ENCODE measurements around the gene MTURN.
A peak's percentile ranks its signal among the peaks of the same experiment; 100 is the strongest.

The MTURN gene

DNA sequence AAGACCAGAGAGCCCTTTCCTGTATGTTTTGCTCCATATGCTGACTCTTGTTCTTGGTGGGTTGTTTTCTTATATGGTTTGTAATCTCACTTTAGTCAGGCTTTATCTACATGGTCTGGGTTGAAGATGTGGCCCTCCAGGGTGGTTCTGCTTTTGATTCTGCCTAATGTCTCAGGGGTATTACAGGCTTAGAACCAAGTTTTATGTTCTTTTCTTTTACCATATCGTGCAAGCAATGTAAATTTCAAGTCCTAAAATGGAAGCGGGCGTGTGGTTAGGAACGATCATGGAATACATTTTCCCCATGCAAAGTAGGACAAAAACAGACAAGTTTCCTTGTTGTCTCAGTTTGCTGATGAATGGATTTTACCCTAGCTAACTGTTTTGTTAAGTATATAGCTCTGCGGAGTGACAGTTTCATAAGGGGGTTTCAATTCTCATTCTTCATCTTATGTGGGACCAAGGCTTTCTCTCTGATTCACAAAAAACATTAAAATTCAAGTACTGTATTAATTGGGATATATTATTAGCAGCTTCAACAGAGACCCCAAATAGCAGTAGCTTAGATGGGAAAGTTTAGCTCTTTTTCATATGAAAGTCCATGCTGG is 58.7 kb downstream of the MTURN start:
- no peak for DNase-seq (ENCODE audit: extremely low read depth, insufficient read length)
- H3K4me3 ChIP-seq (replicated peaks; ENCODE audit: low read depth, low read length): no peak overlapping the region
- no peaks in the 10 kb centered on the region for H3K36me3 ChIP-seq (ENCODE audit: control insufficient read depth, insufficient read depth, low read length)
- H3K27me3 ChIP-seq (replicated peaks; ENCODE audit: control insufficient read depth, insufficient read depth, low read length): no peaks in the 10 kb centered on the region
- TF ChIP-seq, protein P1, sequence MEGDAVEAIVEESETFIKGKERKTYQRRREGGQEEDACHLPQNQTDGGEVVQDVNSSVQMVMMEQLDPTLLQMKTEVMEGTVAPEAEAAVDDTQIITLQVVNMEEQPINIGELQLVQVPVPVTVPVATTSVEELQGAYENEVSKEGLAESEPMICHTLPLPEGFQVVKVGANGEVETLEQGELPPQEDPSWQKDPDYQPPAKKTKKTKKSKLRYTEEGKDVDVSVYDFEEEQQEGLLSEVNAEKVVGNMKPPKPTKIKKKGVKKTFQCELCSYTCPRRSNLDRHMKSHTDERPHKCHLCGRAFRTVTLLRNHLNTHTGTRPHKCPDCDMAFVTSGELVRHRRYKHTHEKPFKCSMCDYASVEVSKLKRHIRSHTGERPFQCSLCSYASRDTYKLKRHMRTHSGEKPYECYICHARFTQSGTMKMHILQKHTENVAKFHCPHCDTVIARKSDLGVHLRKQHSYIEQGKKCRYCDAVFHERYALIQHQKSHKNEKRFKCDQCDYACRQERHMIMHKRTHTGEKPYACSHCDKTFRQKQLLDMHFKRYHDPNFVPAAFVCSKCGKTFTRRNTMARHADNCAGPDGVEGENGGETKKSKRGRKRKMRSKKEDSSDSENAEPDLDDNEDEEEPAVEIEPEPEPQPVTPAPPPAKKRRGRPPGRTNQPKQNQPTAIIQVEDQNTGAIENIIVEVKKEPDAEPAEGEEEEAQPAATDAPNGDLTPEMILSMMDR (IDR thresholded peaks at IDR 0.05; ENCODE audit: insufficient read depth, low read length, poor library complexity, severe bottlenecking): no peak

DNA sequence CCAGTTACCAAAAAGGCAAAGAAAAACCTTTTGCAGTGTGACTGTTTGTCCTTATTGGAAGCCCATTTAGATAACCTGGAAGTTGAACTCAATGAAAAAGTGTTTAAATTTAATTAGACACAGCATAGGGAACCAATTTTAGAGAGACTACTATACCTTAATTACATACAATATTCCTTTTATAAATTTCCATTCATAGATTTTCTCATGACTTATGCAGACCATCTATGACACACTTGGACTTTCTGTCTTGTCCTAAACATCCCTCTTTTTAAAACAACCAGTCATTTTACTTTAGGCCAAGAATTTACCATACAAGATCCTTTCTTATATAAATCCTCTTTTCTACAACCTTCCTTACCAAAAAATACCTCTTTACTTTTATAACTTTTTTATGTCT is 61.6 kb downstream of the MTURN start:
- no peak for DNase-seq (ENCODE audit: extremely low read depth, insufficient read length)
- H3K27me3 ChIP-seq (replicated peaks; ENCODE audit: control insufficient read depth, insufficient read depth, low read length): no peaks in the 10 kb centered on the region
- TF ChIP-seq, protein P1 (IDR thresholded peaks at IDR 0.05; ENCODE audit: insufficient read depth, low read length, poor library complexity, severe bottlenecking): no peak
- no peaks in the 10 kb centered on the region for H3K36me3 ChIP-seq (ENCODE audit: control insufficient read depth, insufficient read depth, low read length)
- H3K4me3 ChIP-seq (replicated peaks; ENCODE audit: low read depth, low read length): no peak overlapping the region

DNA sequence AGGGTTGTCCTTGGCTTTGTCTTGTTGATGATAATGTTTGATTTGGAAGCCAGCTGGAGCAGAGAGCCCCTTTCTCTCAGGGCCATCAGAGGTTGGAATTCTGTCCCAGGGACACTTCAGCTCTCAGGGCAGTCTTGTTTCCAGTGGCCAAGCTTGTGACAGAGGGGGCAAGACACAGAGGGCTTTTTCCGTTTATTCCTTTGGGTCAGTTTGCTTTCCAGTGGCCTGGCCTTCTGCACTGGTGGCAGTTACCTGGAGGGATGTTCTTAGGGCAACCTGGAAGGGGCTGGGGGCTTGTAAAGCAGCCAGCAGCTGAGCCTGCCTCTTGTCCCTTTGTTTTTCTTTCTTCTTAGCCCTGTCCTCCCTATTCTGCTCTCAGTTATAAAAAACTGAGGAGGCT is 62.7 kb downstream of the MTURN start:
- no peak overlapping the region for H3K4me3 ChIP-seq (replicated peaks; ENCODE audit: low read depth, low read length)
- TF ChIP-seq, protein P1 (IDR thresholded peaks at IDR 0.05; ENCODE audit: insufficient read depth, low read length, poor library complexity, severe bottlenecking): no peak
- no peaks in the 10 kb centered on the region for H3K36me3 ChIP-seq (ENCODE audit: control insufficient read depth, insufficient read depth, low read length)
- no peaks in the 10 kb centered on the region for H3K27me3 ChIP-seq (replicated peaks; ENCODE audit: control insufficient read depth, insufficient read depth, low read length)
- no peak for DNase-seq (ENCODE audit: extremely low read depth, insufficient read length)

DNA sequence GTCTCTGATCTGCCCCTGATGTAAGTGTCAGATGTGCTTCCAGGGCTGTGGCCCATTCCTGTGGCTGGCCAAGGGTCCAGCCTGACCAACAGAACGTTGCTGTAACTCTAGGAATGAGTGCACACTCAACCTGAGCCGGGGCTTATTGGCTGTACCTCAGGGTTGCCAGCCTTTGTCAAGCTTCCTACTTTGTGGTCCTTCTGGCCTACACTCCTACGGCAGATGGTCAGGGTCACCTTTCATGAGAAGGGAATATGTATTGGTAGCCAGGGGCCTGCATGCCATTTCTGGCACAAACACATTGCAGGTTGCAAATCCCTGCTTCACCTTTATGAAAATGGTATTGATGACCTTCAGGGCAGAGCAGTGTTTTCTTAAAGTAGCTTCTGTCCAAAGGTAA is 64.5 kb downstream of the MTURN start:
- no peaks in the 10 kb centered on the region for H3K27me3 ChIP-seq (replicated peaks; ENCODE audit: control insufficient read depth, insufficient read depth, low read length)
- no peak overlapping the region for H3K4me3 ChIP-seq (replicated peaks; ENCODE audit: low read depth, low read length)
- H3K36me3 ChIP-seq (ENCODE audit: control insufficient read depth, insufficient read depth, low read length): no peaks in the 10 kb centered on the region
- no peak for DNase-seq (ENCODE audit: extremely low read depth, insufficient read length)
- TF ChIP-seq, protein P1 (IDR thresholded peaks at IDR 0.05; ENCODE audit: insufficient read depth, low read length, poor library complexity, severe bottlenecking): no peak

DNA sequence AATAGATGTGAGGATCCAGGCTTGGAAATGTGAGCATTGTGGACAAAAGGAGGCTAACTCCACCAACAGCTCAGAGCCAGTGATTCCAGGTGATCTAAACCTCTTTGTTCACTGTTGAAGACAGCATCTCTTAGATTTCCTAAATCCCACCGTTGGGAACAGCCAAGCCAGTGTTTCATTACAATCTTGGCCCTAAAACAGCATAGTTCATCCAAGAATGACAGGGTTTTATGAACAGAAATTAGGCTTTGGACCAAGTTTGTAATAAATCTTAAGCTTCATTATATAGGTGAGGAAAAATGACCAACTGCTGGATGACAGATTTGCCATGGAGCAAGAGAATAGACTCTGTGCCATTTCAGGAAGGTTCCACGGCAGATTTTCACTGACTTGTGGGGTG is 65.8 kb downstream of the MTURN start:
- H3K36me3 ChIP-seq (ENCODE audit: control insufficient read depth, insufficient read depth, low read length): no peaks in the 10 kb centered on the region
- H3K27me3 ChIP-seq (replicated peaks; ENCODE audit: control insufficient read depth, insufficient read depth, low read length): no peaks in the 10 kb centered on the region
- DNase-seq (ENCODE audit: extremely low read depth, insufficient read length): no peak
- no peak overlapping the region for H3K4me3 ChIP-seq (replicated peaks; ENCODE audit: low read depth, low read length)
- TF ChIP-seq, protein P1 (IDR thresholded peaks at IDR 0.05; ENCODE audit: insufficient read depth, low read length, poor library complexity, severe bottlenecking): no peak

DNA sequence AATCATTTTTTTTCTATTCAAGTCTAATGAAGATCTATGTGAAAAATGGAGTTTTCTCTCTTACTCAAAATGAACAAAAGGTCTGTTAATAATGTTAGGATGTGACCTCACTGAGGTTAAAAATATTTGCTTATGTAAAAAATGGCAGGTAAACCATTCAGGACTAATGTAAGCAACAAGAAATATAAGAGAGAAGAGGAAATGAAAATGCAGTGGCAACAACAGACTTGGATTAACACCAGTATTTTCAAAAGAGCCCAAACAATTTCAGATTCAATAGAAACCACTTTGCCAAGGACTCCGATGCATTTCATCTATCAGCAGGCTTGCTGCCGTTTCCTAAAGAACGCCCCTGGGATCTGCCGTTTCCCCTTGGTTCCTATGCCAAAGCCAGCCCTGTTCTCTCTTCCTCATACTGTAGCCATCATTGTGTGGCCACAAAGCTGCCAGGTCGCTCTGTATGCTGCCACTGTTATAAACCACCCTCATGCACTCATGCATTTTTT is 66.4 kb downstream of the MTURN start:
- TF ChIP-seq, protein P1 (IDR thresholded peaks at IDR 0.05; ENCODE audit: insufficient read depth, low read length, poor library complexity, severe bottlenecking): no peak
- no peaks in the 10 kb centered on the region for H3K27me3 ChIP-seq (replicated peaks; ENCODE audit: control insufficient read depth, insufficient read depth, low read length)
- peak; percentile 50 for DNase-seq (ENCODE audit: extremely low read depth, insufficient read length)
- H3K36me3 ChIP-seq (ENCODE audit: control insufficient read depth, insufficient read depth, low read length): no peaks in the 10 kb centered on the region
- H3K4me3 ChIP-seq (replicated peaks; ENCODE audit: low read depth, low read length): no peak overlapping the region

Data from GM06990 (cell line).